ENCODE measurements around the gene NKPD1. TPM values are rescaled to one million over a fixed set of nuclear protein-coding genes. Genes with fewer than 3 reads are reported as not detected.
"Not testable (repeated sequence)": the region's sequence is repeated elsewhere in the genome, so short reads cannot be mapped to it uniquely, and the experiment has no call there.

The NKPD1 gene
- total RNA-seq, 1 donor from 2014 or later, result 1.1 TPM

GRCh38 chr19:45121827-45122345 lies 38.9 kb downstream of the NKPD1 start:
- TF ChIP-seq CTCF (IDR thresholded peaks at IDR 0.05; ENCODE audit: unreplicated experiment), result no peak
- H3K27ac Mint-ChIP-seq, result no peak overlapping the region
- H3K4me3 Mint-ChIP-seq, result no peak overlapping the region

GRCh38 chr19:45119582-45119981 lies 41.2 kb downstream of the NKPD1 start:
- Mint-ChIP-seq H3K36me3 (no peaks in the 10 kb centered on the region), H3K27ac (no peak overlapping the region), H3K4me3 (no peak overlapping the region), H3K27me3 (ENCODE audit: low read depth) (no peaks in the 10 kb centered on the region), H3K9me3 (no peaks in the 10 kb centered on the region), H3K4me1 (peaks cover 50% of the 10 kb centered on the region)
- no peak for TF ChIP-seq CTCF (IDR thresholded peaks at IDR 0.05; ENCODE audit: unreplicated experiment)
- no peak for DNase-seq (ENCODE audit: low spot score in 2 of 2, unreplicated experiment in 2 of 2)

More at GRCh38 chr19:45121827-45122345, 38.9 kb downstream of the NKPD1 start:
- Mint-ChIP-seq H3K27me3 (ENCODE audit: low read depth) (no peaks in the 10 kb centered on the region), H3K9me3 (no peaks in the 10 kb centered on the region), H3K4me1 (peaks cover 44% of the 10 kb centered on the region), H3K36me3 (no peaks in the 10 kb centered on the region)
- DNase-seq (ENCODE audit: low spot score in 2 of 2, unreplicated experiment in 2 of 2), result no peak

GRCh38 chr19:45118591-45119355 lies 42.0 kb downstream of the NKPD1 start:
- DNase-seq (ENCODE audit: low spot score in 2 of 2, unreplicated experiment in 2 of 2); H3K9me3 Mint-ChIP-seq; H3K4me3 Mint-ChIP-seq; H3K36me3 Mint-ChIP-seq; H3K27me3 Mint-ChIP-seq (ENCODE audit: low read depth): not testable (repeated sequence)
- Mint-ChIP-seq H3K4me1 (peaks cover 47% of the 10 kb centered on the region), H3K27ac (peak overlapping the region; percentile 43)

GRCh38 chr19:45118106-45118505 lies 42.7 kb downstream of the NKPD1 start:
- H3K36me3 Mint-ChIP-seq, result no peaks in the 10 kb centered on the region
- no peaks in the 10 kb centered on the region for H3K9me3 Mint-ChIP-seq
- TF ChIP-seq CTCF (IDR thresholded peaks at IDR 0.05; ENCODE audit: unreplicated experiment), result no peak
- H3K4me1 Mint-ChIP-seq, result peaks cover 47% of the 10 kb centered on the region
- DNase-seq (ENCODE audit: low spot score in 2 of 2, unreplicated experiment in 2 of 2), result no peak
- H3K27me3 Mint-ChIP-seq (ENCODE audit: low read depth), result no peaks in the 10 kb centered on the region
- H3K4me3 Mint-ChIP-seq, result no peak overlapping the region
- no peak overlapping the region for H3K27ac Mint-ChIP-seq

GRCh38 chr19:45117671-45118070 lies 43.1 kb downstream of the NKPD1 start:
- Mint-ChIP-seq H3K4me1 (peaks cover 47% of the 10 kb centered on the region), H3K9me3 (no peaks in the 10 kb centered on the region), H3K36me3 (no peaks in the 10 kb centered on the region), H3K27me3 (ENCODE audit: low read depth) (no peaks in the 10 kb centered on the region), H3K27ac (no peak overlapping the region), H3K4me3 (no peak overlapping the region)
- DNase-seq (ENCODE audit: low spot score in 2 of 2, unreplicated experiment in 2 of 2), result no peak
- no peak for TF ChIP-seq CTCF (IDR thresholded peaks at IDR 0.05; ENCODE audit: unreplicated experiment)

GRCh38 chr19:45117167-45117594 lies 43.6 kb downstream of the NKPD1 start:
- Mint-ChIP-seq H3K9me3 (no peaks in the 10 kb centered on the region), H3K27ac (peak overlapping the region; percentile 56), H3K4me3 (no peak overlapping the region), H3K36me3 (no peaks in the 10 kb centered on the region), H3K27me3 (ENCODE audit: low read depth) (no peaks in the 10 kb centered on the region), H3K4me1 (peaks cover 42% of the 10 kb centered on the region)
- TF ChIP-seq CTCF (IDR thresholded peaks at IDR 0.05; ENCODE audit: unreplicated experiment), result no peak
- peak in 1 of 2 experiments; percentile 49 for DNase-seq (ENCODE audit: low spot score in 2 of 2, unreplicated experiment in 2 of 2)

Data from mesothelial cell of epicardium (in vitro differentiated cells).